ENCODE results near the gene RAD51B. TPM values are rescaled to one million over a fixed set of nuclear protein-coding genes. Genes with fewer than 3 reads are reported as not detected.

RAD51B gene
- total and polyA plus RNA-seq, 2 of the 13 experiments (the other 11 are each of a cell fraction or from before 2014, with no cell fraction given) = 7.0 to 9.5 TPM

- ChIA-PET CTCF (ENCODE audit: low intra/inter-chr PET ratio, low total read pairs) (no interaction called here), POLR2A (no interaction called here)
- no peaks in the 10 kb centered on the region for H3K79me2 ChIP-seq (ENCODE audit: insufficient read depth, low read length)
- BruUV-seq (replicated peaks) = no TSS peak
- no peak overlapping the region for H2AFZ ChIP-seq (ENCODE audit: low read length)
- H3K9me3 ChIP-seq (ENCODE audit: low read length) = no peaks in the 10 kb centered on the region
- intact Hi-C loops (cut with micrococcal nuclease; ENCODE audit: unreplicated experiment) (no loop called here), in situ Hi-C loops (cut with HindIII; ENCODE audit: extremely low pct_ligation_motif_present, low pct_unique_long_range_greater_than_20kb) (no loop called here)
- no peak overlapping the region for H3K4me2 ChIP-seq (ENCODE audit: low read depth, low read length)
- TF ChIP-seq EZH2 (conservative IDR thresholded peaks at IDR 0.05; ENCODE audit: low read depth, low read length) (no peak), ZNF816 (CRISPR knock-in tag; IDR thresholded peaks at IDR 0.05; ENCODE audit: borderline replicate concordance) (no peak), TIGD3 (CRISPR knock-in tag; IDR thresholded peaks at IDR 0.05; ENCODE audit: borderline replicate concordance) (no peak), ZNF33A (CRISPR knock-in tag; IDR thresholded peaks at IDR 0.05; ENCODE audit: borderline replicate concordance) (no peak), ASH2L (IDR thresholded peaks at IDR 0.05; ENCODE audit: insufficient read length, low read depth, low read length) (no peak), NFE2 (CRISPR knock-in tag; IDR thresholded peaks at IDR 0.05) (no peak), GATAD1 (CRISPR knock-in tag; IDR thresholded peaks at IDR 0.05) (no peak)
- TF ChIP-seq, protein P1, sequence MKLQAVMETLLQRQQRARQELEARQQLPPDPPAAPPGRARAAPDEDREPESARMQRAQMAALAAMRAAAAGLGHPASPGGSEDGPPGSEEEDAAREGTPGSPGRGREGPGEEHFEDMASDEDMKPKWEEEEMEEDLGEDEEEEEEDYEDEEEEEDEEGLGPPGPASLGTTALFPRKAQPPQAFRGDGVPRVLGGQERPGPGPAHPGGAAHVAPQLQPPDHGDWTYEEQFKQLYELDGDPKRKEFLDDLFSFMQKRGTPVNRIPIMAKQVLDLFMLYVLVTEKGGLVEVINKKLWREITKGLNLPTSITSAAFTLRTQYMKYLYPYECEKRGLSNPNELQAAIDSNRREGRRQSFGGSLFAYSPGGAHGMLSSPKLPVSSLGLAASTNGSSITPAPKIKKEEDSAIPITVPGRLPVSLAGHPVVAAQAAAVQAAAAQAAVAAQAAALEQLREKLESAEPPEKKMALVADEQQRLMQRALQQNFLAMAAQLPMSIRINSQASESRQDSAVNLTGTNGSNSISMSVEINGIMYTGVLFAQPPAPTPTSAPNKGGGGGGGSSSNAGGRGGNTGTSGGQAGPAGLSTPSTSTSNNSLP (IDR thresholded peaks at IDR 0.05; ENCODE audit: low read depth, low read length) = no peak
- H3K9ac ChIP-seq (ENCODE audit: insufficient read depth, low read depth, low read length) = no peak overlapping the region
- FAIRE-seq (no peak), ATAC-seq (no peak), DNase-seq (ENCODE audit: low spot score) (no peak)
- H4K20me1 ChIP-seq (ENCODE audit: insufficient read depth, low read length) = no peaks in the 10 kb centered on the region
- H3K36me3 ChIP-seq (replicated peaks in 1 of 2; ENCODE audit: control insufficient read depth in 1 of 2, insufficient read depth in 2 of 2, low read length in 2 of 2) = no peaks in the 10 kb centered on the region
- no peak overlapping the region for H3K4me3 ChIP-seq (replicated peaks in 1 of 3; ENCODE audit: insufficient read depth in 1 of 3, low read depth in 2 of 3, low read length in 3 of 3)
- WGBS (ENCODE audit: low lambda C conversion rate) = 90% methylated on average over 4 of the region's 4 CpGs
- no peaks in the 10 kb centered on the region for H3K4me1 ChIP-seq (ENCODE audit: insufficient read depth, low read length)
- no peaks in the 10 kb centered on the region for H3K27me3 ChIP-seq (ENCODE audit: control insufficient read depth in 1 of 2, insufficient read depth in 2 of 2, low read length in 2 of 2)
- no peak overlapping the region for H3K27ac ChIP-seq (ENCODE audit: extremely low read length, insufficient read depth, low read length)
Measured at GRCh38 chr14:68416171-68416570, 596.6 kb downstream of the RAD51B start.

All from HepG2 (cell line).